NCI-H446 treated with DMSO at 0.1 percent for 48 hours (cell line): ENCODE measurements around the gene ITPRIP.

ENCODE experiments used
- DNase-seq: peaks from one replicate; lab custom pipeline; 2025; lab: John Stamatoyannopoulos, UW

ITPRIP gene

DNA sequence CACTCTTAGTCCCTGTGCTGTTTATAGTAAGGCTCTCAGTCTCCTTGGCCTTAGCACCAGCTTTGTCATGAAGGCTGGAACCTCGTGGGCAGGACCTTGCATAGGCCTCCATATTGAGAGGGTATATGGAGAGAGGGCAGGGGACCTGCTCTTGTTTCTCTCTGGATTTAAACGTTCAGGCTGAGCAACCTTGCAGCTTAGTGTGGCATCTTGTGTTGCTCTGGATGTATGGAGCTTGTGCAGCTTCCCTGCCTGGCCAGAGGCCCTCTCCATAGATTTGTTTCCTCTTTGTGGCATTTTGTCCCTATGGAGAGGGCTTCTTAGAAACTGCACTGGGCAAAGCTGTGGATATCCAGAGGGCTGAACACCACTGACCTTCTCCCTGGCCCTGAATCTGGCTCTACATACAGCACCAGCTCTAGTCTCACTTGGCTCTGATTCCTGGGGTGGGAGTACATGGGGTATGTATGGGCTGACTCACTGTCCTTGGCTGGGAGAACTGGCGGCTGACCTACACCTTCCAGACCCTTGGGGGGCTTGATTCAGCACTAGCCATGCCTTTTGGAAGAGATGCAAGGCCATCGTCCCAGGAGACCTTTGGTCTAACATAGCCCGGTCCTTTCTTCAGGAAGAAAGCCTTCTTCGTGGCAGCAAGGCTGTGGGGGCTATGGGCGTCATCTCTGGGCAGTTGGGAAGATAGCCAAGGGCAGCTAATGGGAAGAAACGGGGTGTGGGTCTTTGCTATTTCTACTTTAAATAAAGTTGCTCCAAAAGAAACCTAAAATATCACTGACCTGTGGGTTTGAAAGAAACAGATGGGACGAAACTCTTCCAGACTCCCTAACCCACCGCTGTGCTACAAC is 30.5 kb downstream of the ITPRIP start:
- no peak for DNase-seq

DNA sequence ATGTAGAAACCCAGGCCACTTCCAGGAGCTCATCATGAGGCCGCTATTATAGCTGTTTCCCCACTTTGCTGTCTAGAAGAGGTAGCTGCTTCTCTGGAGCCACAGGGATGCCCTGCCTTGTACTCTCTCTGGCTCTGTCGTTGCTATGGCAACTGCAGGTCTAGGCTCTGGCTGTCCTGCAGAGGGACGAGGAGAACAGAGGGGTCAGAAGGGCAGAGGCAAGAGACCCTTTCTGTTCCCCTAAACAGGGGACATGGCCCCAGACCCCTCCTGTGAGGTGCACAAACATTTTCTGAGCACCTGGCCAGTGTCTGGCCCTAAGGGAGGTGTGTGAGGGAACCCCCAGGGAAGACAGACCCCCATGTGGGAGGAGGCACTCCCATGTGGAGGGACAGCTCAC is 31.4 kb downstream of the ITPRIP start:
- DNase-seq, result no peak

DNA sequence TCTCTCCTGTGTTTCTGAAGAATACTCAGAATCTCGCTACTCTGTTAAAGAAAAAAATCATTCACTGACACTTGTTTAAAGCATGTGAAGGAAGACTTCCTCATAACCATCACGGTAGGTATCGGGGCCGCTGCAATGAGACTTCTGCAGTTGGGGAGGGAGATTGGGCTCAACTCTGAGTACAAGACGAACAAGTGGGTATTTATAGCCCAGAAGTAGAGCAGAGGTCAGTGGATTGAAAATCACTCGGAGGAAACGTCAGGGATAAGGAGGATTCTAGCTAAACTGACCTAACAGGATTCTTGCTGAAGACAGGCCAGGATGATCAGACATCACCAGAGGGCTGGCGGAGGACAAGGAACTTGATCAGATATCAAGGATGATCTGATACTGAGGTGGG is 33.3 kb downstream of the ITPRIP start:
- no peak for DNase-seq

DNA sequence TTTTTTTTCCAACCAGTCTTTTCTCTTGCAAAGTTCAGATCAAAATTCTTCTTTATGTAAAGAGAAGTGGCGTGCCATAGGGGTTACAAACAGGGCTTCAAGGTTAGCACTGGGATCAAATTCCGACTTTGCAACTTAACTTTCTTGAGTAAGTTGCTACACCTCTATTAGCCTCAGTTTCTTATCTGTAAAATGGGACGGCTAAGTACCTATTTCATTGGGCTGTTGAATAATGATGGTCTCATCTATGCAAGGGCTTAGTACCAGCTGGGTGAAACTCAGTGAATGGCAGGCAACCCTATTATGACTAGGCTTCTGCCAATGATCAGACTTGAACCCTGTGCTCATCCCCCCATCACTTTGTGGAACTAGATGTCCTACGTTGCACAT is 33.9 kb downstream of the ITPRIP start:
- no peak for DNase-seq

DNA sequence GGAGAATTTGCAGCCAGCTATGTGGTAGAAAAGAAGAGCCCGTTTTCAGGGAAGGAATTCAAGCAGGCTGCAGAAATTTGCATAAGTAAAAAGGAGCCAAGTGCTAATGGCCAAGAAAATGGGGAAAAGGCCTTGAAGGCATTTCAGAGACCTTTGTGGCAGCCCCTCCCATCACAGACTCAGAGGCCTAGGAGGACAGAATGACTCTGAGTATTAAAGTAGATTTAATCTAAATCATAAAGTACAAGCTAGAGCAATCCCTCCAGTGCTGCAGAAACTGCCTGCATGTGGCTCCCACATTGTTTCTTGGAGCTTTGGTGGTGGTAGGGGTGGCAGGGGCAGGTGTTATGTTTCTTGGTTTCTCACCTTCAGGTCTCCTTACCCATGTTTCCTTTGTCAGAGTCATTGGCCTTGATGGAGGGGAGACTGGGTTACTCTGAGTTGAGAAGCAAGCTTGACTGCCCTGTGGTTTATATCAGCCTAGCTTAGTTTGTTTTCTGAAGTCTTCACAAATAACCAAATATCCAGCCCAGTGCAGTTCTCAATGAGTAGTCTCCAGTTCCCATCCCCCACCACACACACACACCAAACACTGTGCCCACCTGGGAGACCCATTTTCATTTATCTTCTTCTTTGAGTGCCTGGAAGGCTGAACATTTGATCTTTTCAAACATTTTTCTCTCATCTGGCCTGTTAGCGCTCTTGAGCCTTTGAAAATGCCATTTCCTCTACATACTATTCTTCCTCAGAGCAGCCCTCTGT is 34.5 kb downstream of the ITPRIP start:
- DNase-seq, result no peak

DNA sequence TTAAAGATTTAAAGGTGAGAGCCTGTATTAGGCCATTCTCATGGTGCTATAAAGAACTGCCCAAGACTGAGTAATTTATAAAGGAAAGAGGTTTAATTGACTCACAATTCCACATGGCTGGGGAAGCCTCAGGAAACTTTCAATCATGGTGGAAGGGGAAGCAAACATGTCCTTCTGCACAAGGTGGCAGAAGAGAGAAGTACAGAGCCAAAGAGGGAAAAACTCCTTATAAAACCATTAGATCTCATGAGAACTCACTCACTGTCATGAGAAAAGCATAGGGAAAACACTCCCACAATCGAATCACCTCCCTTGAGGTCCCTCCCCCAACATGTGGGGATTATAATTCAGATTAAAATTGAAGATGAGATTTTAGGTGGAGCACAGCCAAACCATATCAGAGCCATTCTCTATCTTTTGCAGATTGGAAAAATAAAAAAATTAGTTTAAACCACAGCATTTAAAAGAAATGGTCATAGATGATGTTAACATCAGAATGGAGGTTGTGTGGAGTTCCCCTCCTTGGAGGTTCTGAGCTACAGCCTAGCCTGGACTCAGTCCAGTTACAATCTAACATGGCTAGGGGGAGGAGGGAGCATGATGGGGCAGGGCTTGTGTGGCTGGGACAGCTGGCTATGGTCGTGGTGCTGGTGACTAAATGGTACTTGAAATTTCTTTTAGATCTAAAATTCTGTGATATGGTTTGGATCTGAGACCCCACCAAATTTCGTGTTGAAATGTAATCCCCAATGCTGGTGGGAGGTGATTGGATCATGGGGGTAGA is 36.2 kb downstream of the ITPRIP start:
- no peak for DNase-seq

DNA sequence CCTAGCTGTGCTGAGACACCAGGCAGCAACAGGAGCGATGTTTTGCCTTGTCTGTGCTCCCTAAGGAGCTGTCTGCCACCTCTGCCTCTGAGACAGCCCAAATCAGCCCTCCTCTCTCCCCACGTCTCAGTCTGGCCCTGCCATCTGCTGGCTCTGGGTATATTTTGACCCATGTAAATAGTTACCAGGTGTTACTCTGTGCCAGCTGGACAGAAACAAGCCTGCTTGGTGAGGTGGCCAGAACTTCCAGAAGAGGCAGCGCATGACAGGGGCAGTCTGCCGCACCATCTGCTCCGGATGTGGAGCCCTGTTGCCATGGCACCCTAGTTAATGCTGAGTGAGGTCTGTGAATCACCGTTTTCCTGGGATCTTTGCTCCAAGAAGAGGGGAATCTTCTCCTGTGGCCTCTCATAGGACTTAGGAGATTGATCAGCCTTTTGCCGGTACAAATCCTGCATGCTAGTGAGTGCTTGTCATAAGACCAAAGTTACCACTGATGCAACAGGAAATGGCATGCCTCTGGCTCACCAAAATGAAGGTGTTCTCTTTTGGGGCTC is 37.5 kb downstream of the ITPRIP start:
- peak; percentile 95 for DNase-seq

DNA sequence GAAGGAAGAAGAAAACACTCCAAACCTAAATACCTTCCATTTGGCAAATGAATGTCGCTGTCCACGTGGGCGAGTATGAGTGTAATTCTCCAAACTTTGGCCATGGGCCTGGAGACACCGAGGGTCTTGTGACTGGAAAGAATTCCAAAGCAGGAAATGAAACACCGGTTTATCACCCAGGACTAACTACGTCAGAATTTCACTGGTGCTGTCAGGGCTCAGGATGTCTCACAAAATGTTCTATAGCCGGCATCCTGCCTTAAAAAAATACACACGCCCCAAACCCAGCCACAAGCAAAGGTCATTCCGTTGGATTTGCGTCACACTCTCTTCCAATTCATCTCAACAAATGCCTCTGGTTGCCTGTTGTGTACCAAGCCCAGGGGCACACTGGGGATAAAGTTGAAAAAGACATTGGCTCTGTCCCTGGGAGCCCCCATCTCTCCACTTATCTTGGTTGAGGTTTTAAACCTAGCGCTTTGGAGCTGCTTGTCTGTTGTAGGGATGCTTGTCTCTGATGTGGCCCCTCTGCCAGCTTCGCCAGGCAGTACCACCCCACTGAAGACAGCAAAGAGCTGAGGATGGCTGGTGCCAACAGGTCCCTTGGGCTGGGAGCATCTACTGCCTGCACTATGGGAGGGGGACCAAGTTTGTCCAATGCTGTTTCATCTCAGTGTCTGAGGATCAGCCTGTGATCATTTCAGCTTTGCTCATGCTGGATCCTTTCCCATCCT is 38.1 kb downstream of the ITPRIP start:
- no peak for DNase-seq

DNA sequence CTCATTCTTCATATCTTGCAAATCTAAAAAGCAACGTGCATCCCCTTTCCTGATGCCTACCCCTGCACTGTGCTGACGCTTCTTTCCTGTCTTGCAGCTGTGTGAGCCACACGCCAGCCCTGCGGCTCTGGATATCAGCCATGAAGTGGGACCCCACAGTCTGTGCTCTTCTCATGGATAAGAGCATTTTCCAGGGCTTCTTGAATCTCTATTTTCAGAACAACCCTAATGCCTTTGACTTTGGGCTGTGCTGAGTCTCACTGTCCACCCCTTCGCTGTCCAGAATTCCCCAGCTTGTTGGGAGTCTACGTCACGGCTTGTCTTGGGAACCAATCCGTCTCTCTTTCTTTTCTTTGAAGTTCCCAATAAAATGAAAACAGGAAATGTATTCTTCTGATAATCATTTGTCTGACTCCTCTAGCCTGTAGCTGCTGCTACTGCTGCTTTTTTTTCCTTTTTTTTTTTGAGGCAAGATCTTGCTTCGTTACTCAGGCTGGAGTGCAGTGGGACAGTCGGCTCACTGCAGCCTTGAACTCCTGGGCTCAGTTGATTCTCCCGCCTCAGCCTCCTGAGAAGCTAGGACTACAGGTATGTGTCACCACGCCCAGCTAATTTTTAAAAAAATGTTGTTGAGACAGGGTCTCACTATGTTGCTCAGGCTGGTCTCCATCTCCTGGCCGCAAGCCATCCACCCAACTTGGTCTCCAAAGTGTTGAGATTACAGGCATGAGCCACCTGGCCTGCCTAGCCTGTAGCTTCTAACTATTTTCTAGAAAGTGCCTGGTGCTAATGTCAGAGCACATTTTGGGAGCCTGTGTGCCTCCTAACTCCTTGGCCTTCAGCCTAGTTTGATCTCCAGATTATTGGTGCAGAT is 39.0 kb downstream of the ITPRIP start:
- no peak for DNase-seq

DNA sequence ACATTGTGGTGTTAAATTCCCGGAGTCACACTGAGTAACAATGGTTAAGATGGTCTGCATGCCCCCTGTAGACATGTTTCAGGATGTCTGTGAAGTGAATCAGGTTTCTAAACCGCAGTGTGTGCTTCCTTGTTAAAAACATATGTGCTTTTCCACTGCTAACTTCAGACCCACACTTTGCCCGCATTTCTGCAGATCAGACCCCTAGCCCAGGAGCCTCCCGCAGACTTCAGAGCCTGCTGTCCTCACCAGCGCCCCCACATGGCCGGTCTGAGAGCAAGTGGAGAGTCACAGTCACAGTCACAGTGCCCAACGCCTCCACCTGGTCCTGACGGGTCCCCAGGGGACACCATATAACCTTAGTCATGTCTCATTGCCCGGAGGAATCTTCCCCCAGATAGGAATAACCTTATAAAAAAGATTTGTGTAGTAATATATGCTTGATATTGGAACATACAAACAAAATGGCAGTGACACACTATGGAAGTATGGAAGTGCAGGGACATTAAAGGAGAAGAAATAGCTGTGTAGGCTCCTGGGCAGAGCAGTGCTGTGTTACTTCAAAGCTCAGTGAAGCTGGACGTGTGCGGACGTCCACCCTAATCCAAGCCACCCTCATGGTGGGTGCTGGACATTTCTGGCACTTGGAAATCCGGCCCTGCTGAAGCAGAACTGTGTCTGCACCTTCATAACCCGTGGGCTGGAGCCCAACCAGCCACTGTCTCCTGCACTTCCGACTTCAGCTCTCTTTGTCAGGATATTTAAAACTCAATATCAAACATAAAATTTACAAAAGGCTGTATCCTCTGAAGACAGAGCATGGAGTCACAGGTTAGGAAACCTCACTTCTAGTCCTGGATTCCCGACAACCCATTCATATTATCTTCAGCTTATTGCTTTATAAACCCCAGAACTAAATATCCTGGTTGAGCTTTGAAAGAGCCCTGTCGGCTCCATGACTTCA is 40.3 kb downstream of the ITPRIP start:
- DNase-seq, result no peak

DNA sequence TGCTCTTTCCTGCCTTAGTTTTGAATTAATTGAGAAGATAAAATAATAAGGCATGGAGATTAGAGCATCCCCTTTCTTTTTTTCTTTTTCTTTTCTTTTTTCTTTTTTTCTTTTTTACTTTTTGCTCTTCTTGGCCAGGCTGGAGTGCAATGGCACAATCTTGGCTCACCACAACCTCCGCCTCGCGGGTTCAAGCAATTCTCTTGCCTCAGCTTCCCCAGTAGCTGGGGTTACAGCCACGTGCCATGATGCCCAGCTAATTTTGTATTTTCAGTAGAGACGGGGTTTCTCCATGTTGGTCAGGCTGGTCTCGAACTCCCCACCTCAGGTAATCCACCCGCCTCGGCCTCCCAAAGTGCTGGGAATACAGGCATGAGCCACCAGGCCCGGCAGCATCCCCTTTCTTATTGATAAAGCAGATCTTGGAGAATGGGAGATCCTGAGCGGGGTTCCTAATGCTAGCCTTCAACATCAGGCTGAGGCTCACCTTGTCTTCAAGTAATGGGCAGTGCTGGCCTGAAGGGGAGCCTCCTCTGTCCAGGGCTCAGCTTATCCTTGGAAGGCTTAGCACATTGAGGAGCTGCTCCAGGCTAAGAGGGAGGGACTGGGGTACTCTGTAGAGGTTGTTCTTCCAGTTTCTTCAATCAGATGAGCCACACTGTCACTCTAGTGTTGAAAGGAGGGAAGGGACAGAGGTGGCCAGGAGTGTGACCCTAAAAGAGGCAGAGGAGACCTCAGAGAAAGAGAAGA is 41.4 kb downstream of the ITPRIP start:
- DNase-seq, result no peak

DNA sequence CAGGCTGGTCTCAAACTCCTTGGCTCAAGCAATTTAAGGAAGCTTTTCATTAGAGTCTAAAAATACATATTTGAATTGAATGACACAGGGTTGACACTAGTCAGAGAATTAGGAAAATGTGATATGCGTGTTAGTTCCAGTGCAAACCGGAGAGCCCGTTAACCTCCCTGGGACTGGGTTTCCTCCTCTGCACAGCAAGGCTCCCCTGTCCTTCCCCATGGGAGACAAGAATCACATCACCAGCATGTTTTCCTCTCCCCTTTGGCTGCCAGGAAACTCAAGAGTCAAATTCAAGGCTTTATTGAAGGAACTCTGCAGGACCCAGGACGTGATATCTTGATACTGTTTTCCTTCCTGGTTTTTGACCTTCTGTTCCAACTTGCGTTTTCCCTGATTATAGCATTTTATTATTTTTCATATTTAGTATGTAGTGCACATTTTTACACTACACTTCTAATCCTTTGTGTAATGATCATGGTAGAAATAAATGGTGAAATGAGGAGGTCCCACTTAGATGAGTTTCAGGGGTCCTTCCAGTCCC is 44.4 kb downstream of the ITPRIP start:
- no peak for DNase-seq

DNA sequence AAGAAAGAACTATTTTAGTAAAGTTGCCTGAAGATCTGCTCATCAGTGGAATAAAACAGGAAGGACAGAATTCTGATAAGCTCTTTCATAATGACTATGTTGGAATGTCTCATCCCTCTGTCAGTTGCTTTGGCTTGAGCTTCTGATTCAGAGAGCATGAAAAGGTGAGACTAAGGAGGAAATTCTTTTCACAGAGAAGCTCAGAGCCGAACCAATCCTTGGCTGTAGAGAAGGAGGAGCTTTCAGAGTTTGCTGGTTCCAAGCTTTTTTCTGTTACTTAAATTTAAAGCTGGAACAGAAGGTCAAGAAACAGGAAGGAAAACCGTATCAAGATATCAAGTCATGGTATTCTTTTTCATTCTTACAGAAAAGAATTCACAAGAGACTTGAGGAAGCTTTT is 45.3 kb downstream of the ITPRIP start:
- DNase-seq, result no peak

DNA sequence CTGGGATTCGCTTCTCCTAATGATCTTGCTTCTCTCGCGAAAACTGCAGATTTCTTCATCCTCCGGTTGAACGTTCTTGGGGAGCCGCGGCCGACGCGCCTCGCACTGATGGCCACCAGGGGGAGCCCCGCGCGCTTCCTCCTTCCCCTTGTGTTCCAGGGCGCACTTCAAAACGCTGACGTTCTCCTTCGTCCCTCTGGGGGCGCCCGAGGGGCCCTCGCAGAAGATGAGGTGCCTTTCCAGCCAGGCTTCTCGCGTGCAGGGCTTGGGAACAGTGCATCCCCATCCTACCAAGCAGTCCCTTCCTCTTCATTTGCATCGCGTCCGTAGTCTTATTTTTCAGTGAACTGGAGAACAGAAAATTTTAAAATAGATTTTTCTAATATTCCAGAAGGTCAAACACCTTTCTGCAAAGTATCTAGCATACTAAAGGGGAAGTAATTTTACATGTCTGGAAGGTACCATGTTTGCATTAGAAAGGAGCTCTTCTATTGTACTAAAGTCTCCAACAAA is 46.8 kb downstream of the ITPRIP start:
- peak; percentile 66 for DNase-seq

DNA sequence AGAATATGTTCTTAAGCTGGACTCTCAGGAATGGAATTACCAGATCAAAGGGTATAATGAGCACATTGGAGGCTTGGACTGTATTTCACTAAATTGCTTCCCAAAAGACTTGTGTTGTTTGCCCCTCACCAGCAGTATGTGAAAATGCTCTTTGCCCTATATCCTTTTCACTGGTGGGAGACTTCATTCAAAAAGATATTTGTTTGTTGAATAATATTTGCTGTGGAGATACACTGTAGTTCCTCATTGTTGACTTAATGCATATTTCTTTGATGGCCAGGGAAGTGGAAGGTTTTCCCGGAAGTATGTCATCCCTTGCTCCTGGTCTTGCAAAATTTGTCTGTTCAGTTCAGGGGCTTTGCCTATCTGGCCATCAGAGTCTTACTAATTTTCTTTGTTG is 49.9 kb downstream of the ITPRIP start:
- DNase-seq, result no peak

DNA sequence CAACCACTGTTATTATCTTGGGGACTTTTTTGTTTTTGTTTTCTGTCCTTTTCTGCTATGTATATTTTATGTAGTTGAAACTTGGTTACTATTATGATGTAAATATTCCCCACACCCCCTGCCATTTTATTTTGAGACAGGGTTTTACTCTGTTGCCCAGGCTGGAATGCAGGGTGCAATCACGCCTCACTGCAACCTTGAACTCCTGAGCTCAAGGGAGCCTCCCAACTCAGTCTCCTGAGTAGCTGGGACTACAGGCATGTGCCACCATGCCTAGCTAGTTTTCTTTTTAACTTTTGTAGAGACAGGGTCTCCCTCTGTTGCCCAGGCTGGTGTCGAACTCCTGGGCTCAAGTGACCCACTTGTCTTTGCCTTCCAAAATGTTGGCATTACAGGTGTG is 51.3 kb downstream of the ITPRIP start:
- no peak for DNase-seq

DNA sequence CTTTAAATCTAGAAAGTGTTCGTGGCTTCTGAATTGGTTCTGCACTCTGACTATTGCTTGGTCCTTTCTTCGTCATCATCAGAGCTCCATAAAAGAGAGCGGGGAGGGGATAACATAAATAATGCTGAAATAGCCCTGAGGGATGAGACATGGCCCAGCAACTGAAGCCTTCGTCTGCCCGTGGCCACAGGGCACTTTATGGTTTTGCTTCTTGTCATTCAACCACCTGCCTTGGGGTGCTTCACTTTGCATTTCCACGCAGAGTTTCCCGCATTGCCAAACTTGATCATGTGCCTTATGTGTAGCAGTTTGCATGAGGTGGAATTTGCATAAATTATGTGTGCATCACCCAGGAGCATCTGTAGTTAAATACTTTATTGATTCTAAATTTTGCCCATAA is 53.4 kb downstream of the ITPRIP start:
- no peak for DNase-seq

DNA sequence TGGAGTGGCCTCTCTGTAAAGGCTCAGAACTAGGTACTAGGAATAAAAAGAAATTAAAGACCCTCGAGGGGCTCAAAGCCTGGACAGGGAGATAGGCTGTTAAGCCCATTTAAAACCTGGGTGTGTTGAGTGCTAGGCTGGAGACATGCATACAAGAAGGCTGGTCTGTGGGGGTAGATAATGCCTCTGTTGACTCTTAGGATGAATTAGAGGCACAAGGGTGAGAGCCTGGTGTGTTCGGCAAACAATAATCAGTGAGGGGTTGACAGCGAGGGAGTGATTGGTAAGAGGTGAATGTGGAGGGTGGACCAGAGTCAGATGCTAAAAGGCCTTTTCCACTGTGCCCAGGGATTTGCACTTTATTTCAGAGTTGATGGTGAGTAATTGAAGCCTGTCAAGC is 56.6 kb downstream of the ITPRIP start:
- DNase-seq, result no peak
